Epithelial cell of proximal tubule (primary cell): ENCODE results near the gene CD247. TPM values are rescaled to one million over a fixed set of nuclear protein-coding genes. Genes with fewer than 3 reads are reported as not detected.

Experiments used
- DNase-seq: peaks from one replicate; pipeline ENCODE4 v3.0.0-alpha.2; 2011; ENCODE audit warnings: low read depth
- H3K4me3 ChIP-seq: 2 replicates; pipeline ENCODE4 v1.5.1; 2011; ENCODE audit warnings: low read depth, mild to moderate bottlenecking, low read length
- CTCF ChIP-seq: conservative IDR thresholded peaks from 2 replicates; pipeline ENCODE4 v1.5.1; 2012; ENCODE audit warnings: low read depth, mild to moderate bottlenecking, low read length
- total RNA-seq: library from RNA; depleted of rRNA; stranded (reverse); fragments of >200 nt; gene quantifications from 2 replicates; pipeline ENCODE4 v1.2.3, GENCODE V29; 2015

CD247 gene
- total RNA-seq, 1 donor from 2014 or later: not detected

GRCh38 chr1:167446966-167447365, 71.4 kb downstream of the CD247 start:
- no peak overlapping the region for H3K4me3 ChIP-seq

GRCh38 chr1:167443757-167444156, 74.6 kb downstream of the CD247 start:
- TF ChIP-seq CTCF: no peak
- H3K4me3 ChIP-seq: no peak overlapping the region
- DNase-seq: no peak

More at GRCh38 chr1:167446966-167447365, 71.4 kb downstream of the CD247 start:
- TF ChIP-seq CTCF: no peak
- no peak for DNase-seq

GRCh38 chr1:167442854-167443565, 75.3 kb downstream of the CD247 start:
- no peak overlapping the region for H3K4me3 ChIP-seq
- TF ChIP-seq CTCF: no peak
- DNase-seq: no peak

GRCh38 chr1:167442142-167442848, 76.0 kb downstream of the CD247 start:
- H3K4me3 ChIP-seq: no peak overlapping the region
- DNase-seq: no peak
- TF ChIP-seq CTCF: peak; percentile 95

- TF ChIP-seq CTCF: no peak
- no peak overlapping the region for H3K4me3 ChIP-seq
- no peak for DNase-seq
These were observed 77.1 kb downstream of the CD247 start for GRCh38 chr1:167441222-167441621.

- H3K4me3 ChIP-seq: no peak overlapping the region
- no peak for TF ChIP-seq CTCF
- DNase-seq: no peak
These were observed 77.6 kb downstream of the CD247 start for GRCh38 chr1:167440776-167441175.
